Measurements from ENCODE around the gene UGT2B10.

DNA sequence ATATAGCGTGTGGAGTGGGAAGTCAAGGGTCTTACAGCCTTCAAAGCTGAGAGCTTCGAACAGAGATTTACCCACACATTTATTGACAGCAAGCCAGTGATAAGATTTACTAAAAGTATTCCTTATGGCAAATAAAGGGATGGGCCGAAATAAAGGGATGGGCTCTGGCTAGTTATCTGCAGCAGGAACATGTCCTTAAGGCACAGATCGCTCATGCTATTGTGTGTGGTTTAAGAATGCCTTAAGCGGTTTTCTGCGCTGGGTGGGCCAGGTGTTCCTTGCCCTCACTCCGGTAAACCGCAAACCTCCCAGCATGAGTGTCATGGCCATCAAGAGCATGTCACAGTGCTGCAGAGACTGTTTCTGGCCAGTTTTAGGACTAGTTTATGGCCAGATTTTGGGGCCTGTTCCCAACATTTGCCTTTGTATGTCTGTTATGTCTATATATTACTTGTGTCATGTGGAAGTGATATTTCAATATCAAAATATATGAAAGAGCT lies 53.5 kb downstream of the UGT2B10 start:
- TF ChIP-seq POLR2A (IDR thresholded peaks at IDR 0.05) (no peak), CTCF (IDR thresholded peaks at IDR 0.05) (no peak)
